Germinal center (tissue), 1 donor: ENCODE results near the gene PRKD2.

Experiments
- DNase-seq: peaks from one replicate; pipeline ENCODE4 v3.0.0; 2012; ENCODE audit warnings: mixed read lengths, low spot score

The PRKD2 gene

DNA sequence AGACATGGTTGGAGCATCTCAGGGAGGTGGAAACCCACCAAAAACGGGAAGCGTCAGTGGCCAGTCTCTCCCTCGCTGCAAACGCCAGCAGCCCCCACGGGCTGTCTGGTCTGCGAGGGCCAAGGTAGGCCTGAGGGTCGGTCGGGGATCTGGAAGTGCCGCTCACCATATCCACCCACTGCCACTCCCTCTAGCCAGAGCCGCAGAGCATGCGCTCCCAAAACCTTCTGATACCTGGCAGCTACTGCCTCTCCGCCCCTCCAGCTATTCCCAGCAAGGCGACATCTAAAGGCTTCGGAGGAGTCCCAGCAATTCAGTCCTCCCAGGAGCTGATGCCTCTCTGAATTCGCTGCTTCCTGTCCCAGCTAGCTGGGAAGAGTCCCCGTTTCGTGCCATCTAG, 24.5 kb upstream of the PRKD2 start:
- no peak for DNase-seq

DNA sequence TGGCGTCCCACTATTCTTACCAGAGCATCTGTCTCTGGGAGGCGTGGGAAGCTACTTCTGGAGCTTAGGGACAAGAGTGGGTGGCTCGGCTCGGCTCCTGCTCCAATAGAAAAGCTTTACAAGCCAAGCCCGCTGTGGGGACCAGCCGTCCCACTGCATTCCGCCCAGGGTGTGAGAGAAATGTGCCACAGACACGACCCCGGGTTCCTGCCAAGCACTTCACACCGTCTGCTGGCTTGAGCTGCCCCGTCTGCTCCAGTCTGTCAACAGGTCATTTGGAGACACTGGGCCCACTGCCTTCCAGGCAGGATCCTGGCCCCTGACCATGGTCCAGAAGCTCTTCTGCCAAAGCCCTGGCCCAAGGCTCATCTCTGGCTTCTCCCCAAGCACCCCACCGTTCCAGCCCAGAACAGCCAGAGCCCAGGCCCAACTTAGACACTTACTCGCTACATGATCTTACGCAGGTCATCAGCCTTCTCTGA, 22.4 kb upstream of the PRKD2 start:
- no peak for DNase-seq

DNA sequence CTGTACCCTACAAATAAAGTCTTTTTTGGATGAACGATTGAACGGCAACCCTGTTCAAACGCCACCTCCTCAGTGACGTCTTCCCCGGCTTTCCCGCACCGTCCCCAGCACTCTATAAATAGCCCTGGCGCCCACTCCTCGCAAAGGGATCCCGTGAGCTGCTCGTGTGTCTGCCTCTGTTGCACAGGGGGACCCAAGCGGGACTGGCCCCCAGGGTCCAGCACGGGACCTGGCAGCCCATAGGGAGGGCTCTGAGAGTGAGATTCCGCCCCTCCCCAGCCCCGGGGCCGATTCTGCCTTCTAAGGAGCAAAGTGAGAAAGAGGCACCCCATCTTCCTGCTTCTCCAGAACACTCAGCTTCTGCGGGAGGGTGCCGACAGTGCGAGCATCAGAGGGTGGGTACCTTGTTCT, 20.9 kb upstream of the PRKD2 start:
- no peak for DNase-seq

DNA sequence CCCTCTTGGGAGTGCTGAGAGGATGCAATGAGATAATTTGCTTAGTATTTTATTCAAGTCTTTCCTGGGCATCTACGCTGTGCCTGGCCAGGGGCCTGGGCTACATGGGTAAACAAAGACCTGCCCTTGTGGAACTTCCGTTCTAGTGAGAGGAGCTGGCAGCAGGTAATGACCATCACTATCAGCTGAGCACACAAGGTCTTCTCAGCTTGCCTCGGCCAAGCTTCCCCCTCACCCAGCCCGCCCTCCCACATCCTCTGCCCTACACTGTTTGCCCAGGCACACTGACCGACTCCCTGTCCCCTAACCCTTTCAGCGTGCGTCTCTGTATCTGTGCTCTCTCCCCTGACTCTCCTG, 20.4 kb upstream of the PRKD2 start:
- DNase-seq, result no peak

DNA sequence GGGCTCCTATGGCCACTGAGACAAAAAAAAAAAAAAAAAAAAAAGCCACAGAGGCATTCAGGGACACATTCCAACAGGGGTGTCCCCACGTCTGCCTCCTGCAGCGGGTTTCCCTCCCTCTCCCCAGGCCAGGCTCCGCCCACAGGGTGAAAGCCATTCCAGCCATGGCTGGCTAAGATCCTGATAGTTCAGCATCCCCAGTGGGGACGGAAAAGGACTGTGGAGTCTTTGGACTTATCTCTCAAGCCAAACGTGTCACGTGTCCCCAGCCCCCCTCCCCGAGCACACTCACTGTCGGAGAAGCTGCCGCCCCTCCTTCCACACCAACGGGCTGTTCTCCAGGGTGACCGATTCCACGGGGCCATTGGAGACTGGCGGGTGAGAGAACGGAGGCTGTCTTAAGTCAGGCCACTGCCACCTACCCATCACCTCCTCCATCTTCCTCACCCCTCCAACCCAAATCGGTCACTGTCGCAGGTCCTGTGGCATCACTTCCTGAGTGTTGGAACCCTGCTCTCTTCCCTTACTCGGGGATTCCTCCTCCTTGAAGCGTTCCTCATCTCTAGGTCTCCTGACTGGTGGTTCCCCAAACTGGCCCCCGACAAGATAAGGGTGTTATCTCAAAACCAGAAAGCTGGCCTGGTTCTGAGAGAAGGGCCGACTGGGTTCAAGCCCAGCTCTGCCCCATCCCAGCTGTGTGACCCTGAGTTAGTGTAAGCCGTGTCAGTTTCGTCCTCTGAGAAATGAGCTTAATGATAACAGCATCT, 19.8 kb upstream of the PRKD2 start:
- no peak for DNase-seq

DNA sequence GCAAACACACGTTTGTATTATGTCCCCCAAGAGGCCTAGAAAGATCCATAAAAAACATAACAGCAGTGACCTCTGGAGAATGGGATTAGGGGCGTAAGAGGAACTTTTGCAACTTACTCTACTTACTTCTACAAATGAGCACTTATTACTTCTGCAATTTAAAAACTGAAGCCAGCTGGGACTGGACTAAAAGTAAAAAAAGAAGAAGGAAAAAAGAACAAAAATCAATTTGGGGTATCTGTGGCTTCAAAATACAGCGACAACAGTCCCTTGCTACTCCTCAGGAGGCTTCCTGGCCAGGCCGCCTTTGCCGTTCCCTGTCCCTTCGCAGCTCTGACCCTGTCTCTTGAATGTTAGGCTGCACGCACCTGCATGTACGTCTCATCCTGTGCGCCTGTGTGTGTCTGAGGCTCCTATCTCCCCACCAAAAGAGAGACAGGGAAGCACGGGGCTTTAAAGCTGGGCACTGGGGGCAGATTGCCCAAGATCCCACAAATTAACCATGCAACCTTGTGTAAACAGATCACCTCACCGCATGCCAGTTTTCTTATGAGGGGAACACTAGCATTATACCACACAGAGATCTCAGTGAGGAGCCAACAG, 16.9 kb upstream of the PRKD2 start:
- DNase-seq, result no peak

DNA sequence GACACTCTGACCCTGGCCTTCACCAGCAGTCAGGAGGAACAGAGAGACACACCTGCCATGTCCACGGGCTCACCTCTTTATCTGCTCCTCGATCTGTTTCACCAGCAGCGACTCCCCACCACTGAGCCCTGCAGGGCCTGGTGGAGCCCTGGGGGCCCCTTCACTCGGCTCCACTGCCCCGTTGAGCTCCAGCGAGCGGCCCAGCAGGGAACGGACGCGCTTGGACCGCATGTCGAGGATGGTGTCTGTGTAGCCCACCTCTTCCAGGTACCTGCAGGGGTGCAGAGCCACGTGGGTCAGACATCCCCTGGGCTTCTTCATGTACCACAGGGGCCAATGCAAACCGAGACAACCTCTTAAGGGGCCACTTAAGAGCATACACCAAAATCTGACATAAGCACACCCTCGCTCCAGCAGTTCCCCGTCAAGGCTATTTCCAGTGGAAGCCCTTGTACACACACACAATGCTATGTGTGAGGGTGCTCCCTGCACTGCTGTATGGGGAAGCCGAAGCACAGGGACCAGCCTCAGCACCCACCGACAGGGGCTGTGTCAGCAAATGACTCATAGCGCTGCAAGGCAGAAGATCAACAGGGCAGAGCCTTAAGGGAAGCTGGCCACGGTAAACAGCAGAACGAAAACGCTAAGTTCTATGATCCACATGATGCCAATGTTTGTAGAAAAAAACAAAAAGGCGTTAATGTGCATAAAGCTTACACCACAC, 16.2 kb upstream of the PRKD2 start:
- no peak for DNase-seq

DNA sequence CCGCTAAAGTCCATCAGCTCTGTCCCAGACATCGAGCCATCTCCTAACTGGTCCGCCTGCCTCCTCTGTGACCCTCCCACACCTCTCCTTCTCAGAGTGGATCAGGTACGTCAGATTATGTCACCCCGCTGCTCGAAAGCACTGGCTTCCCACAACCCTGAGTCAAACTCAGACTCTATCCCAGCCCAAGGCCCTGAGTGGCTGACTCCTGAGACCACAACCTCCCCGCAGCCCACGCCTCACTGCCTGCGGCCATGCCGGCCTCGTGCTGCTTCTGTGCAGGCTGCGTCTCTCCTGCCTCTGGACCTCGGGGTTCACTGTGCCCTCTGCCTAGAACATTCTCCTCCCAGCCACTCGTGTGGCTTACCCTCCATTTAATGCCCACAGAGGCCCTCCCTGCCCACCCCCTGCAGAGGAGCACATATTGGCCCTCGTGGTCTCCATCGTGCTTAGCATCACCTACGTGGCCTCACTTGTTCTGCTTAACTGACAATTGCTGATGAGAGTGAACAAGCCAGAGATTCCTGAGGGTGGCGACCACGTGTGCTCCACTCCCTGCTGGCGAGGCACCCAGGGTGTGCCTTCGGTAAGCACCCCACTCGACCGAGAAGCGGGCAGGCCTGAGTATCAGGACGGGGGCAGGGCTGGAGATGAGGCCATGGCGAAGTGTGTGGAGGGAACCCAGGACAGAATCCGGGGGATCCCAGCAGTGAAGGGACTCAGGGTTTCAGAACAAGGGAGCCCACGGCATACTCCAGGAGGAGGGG, 15.4 kb upstream of the PRKD2 start:
- no peak for DNase-seq

DNA sequence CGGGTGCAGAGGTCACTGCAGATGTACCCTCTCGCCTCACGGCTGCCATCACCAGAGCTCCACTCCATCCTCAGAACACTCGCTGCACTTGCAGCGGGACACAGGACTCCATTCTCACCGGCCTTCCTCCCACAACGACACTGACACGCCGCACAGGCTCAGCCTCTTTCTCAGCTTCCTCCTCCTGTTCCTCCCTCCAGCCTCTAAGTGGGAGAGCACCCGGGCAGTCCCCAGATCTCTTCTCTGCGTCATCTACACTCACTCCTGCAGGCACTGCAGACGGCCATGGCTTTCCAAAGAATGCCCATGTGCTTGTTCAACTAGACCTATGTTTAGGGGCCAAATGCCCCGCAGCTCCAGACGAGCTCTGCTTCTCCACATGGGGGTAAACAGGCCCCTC, 14.7 kb upstream of the PRKD2 start:
- DNase-seq, result no peak

DNA sequence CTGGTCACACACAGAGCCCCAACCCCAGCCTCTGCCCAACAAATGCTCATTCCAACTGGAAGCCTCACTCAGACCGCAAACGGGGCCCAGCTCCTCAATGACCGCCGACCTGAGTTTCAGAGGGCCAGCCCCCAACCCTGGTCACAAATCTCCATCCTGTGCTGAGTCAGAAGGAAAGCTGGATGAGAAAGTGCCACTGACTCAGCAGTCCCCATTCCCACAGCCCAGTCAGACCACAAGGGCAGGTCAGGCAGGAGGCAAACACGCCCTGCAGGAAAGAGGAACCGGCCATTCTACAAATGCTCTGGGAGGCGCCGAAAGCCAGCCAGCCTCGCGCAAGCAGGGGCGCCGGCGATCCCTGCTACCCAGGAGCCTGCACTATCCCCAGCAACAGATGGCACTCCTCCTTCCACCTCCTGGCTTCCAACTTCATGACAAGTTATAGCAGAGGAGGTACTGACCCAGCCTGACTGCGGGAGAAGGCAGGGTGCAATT, 14.1 kb upstream of the PRKD2 start:
- no peak for DNase-seq

DNA sequence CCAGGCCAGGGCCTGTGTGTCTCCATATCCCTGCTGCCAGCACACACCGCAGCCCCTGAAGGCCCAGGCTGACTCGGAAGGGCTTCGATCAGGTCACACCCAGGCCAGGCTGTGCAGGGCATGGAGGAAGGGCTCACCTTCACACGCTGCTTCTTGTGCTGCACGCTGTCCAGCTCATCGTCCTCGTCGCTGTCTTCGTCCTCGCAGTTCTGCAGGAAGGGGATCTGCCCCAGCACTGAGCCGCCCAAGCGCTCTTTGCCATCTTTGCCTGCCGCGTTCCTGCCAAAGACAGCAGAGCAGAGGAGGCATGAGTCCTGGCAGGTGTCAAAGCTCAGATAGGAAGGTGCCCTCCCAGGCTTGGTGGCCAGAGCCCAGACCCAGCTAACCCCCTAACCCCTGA, 13.7 kb upstream of the PRKD2 start:
- no peak for DNase-seq

DNA sequence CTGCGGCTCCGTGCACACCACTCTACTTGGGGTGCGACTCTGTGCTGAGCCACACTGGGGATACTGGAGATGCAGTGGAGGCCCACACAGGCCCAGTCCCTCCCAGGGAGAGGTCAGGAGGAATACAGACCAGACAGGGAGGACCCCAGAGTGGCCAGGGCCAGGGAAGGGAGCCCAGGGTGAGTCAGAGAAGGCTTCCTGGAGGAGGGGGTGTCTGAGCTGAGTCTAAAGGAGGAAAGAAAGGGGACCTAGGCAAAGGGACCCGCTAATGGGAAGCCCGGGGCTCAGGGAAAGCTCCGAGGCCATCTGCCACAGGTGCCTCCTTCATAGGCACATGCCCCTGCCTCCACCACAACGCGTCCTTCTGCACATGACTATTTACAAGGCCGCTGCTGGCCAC, 13.3 kb upstream of the PRKD2 start:
- no peak for DNase-seq

DNA sequence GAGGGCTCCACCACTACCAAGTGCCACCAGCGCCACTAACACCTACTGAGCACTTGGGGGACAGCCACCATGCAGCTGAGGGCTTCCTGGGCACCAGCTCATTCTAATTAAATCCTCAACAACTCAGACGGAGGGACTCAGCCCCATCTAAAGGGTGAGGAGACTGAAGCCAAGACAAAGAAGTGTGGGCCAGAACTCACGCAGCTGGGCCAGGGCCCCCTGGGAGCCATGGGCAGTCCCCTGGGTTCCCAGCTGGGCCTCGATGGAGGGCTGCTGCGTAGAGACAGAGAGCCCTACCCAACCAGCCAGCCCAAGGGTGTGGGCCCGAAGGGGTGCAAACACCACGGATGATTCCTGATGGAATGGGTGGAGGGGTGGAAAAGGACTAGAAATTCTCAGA, 12.8 kb upstream of the PRKD2 start:
- DNase-seq, result no peak

DNA sequence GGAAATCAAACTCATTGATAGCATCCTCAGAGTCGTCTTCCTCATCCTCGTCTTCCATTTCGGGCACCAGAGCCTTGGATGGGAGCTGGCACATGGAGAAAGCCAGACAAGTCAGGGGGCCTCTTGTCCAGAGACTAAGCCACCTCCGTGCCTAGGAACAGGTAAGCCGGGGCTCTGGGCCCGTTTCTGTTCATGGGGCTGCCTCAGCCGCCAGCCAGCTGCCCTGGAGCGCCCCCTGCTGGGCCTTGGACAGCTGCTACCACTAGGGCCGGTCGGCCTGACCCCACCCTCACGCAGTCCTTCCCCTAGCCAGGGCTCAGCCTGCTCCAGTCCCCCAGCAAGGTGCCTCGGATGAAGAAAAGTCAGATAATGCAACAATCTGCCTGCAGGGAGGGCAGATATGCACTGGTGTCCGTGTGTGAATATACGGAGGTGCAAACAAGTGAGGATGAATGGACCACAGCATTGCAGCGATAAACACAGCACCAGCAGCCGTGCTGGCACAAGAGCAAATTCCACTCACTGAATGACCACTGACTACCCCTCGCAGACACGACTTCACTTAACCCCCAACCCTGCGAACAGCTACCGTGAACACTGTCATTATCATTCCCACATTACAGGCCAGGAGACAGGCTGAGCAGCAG, 11.9 kb upstream of the PRKD2 start:
- DNase-seq, result peak; percentile 87

DNA sequence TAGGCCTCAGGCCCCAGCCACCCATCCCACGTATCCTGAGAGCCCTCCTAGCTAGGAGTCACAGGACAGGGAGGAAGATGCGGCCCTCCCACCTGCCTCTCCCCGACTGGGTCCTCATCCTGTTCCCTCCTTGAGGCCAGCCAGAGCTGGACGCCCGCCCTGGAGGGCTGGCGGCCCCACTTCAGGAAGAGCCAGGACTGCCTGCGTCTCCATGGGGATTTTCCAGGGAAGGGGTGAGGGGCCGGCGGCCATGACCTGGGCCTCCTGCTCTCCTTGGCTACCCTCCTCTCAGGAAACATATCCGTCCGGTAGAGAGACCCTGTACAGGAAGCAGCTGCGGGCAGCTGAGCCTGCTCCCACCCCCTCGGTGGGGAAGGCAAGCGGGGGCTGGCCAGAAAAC, 11.3 kb upstream of the PRKD2 start:
- DNase-seq, result no peak

DNA sequence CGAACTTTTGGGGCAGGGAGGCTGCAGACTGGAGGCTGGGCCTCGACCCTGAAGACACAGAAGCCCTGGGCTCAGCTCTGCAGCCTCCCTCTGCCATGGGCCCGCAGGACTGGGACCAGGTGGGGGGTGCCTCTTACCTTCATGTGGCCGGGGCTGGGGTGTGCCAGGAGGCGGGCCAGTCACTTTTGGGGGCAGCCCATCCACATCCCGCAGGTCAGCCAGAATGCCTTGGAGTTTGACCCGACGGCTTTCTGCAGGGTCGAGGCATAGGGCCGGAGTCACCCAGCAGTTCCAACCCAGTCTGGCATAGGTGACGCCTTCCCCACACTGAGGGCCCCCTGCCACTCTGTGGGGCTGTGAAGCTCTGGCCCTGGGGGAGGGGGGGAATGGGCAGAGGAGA, 10.8 kb upstream of the PRKD2 start:
- DNase-seq, result no peak

DNA sequence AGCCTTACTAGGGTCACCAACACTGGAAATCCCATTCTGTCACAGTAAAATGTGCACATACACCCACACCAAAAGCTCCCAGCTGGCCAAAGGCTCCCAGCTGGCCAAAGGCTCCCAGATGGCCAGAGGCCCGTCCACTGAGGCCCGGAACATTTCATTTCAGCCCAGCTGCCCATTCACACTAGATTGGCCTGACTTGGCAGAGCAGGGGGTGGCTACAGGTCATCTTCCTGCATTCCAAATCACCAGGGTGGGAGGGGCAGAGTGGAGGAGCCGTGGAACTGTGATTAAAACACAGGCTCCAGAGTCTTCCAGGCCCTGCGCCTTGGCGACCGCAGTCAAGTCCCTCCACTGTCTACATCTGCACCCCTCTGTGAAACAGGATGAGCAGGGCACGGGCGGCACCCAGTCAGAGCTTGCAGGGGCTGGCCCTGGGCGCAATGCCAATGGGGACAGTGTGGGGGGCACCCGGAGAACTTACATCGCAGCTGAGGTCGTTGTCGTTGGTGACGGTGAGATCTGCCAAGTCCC, 10.1 kb upstream of the PRKD2 start:
- DNase-seq, result no peak

DNA sequence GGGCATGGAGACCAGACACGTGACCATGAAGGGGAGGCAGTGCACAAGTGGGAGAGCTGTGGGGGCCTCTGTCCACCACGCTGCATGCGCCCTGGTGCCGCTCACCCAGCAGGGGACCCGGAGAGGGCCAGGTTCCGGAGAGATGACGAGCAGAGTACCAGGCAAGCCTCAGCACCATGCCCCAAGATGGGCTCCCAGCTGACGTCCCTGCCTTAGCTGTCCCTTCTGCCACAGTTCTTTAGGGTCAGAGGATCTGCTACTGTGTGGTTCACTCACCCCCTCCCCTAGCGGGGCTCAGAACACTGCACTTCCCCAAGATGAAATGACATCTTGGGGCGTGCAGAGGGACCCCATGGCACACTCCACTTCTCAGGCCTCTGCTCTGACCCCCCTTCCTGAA, 9.6 kb upstream of the PRKD2 start:
- no peak for DNase-seq

DNA sequence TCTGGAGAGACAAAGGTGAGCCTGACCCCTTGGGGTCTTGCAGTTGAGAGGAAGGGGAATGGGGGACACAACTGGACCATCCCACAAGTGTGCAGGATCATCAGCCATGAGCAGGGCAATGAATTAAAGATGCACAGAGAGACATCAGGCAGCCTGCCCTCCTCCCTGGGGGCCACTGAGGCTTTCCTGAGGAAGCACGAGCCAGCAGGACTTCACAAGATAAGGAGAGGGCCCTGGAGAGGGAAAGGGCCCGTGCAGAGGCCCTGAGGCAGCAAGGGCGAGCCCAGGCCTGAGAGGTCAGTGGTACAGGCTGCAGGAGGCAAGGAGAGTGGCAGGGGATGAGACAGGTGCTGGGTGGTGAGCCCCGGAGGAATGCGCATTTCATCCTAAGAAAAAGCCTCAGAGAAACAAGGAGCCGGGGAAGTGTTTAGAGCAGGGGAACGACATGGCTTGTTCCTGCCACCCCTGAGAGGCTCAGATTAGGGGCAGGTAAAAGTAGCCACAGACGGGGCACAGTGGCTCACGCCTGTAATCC, 9.0 kb upstream of the PRKD2 start:
- DNase-seq, result no peak

DNA sequence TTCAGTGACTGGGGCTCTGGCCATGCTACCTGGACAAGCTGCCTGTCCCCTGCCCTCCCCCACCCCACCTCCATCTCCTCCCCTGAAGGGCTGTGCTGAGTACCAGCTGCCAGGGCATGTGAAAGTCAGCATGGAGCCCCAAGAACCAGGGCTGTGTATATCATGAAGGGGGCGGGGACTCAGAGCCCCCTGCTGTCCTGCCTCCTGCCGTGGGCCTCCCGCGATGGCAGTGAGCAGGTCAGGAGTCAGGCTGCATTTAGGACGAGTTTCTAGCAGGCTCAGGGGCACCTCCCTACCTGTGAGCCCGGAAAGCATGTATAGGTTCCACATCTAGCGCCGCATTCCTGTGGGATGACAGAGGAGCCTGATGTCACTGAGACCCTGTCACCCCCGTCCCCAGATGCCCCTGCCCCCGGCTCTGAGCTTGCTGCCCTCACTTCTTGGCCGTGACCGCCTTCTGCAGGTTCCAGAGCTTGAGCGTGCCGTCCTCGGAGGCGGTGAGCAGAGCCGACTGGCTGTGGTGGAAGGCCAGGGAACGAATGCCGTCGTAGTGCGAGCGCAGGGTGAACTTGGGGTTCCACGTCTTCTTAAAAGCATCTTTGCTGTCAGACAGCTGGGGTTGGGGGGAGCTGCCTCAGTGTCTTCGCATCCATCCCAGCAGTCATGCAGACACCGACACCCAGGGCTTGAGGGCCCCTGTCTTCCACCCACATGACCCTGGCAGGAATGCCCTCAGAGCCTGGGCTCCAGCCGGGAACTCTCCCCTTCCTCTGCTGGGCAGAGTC, 8.3 kb upstream of the PRKD2 start:
- DNase-seq, result no peak

DNA sequence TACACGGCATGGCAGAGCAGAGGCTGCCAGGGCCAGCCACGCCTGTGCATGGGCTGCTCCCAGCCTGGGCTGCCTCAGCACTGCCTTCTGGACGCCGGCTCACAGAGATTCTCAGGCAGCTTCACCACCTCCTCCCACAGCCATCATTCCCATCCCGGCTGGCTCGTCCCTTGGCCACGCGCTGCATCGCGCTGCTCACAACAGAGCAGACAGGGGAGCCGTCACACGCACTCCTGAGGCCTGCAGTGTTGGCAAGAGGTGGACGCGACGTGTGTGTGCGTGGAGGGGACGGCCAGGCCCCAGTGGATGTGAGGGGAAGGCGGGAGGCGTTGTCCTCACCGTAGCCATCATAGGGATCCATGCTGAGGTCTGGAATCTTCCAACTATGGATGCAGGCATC, 7.6 kb upstream of the PRKD2 start:
- DNase-seq, result no peak
